Measurements from ENCODE around the gene RAPGEF3.

RAPGEF3 gene

GRCh38 chr12:47790676-47791350 is 32.1 kb upstream of the RAPGEF3 start:
- DNase-seq = no peak

GRCh38 chr12:47789712-47790489 is 31.2 kb upstream of the RAPGEF3 start:
- no peak for DNase-seq

GRCh38 chr12:47789141-47789540 is 30.5 kb upstream of the RAPGEF3 start:
- DNase-seq = no peak

- DNase-seq = no peak
These were observed 29.1 kb upstream of the RAPGEF3 start for GRCh38 chr12:47787596-47788319.

- DNase-seq = no peak
These were observed 28.1 kb upstream of the RAPGEF3 start for GRCh38 chr12:47786662-47787280.

GRCh38 chr12:47785887-47786661 is 27.4 kb upstream of the RAPGEF3 start:
- no peak for DNase-seq

- DNase-seq = no peak
These were observed 26.6 kb upstream of the RAPGEF3 start for GRCh38 chr12:47785036-47785886.

GRCh38 chr12:47783821-47784819 is 25.4 kb upstream of the RAPGEF3 start:
- no peak for DNase-seq

- DNase-seq = no peak
These were observed 24.5 kb upstream of the RAPGEF3 start for GRCh38 chr12:47783024-47783755.

- no peak for DNase-seq
These were observed 23.7 kb upstream of the RAPGEF3 start for GRCh38 chr12:47782372-47782770.

- DNase-seq = no peak
These were observed 23.0 kb upstream of the RAPGEF3 start for GRCh38 chr12:47781479-47782371.

- no peak for DNase-seq
These were observed 21.3 kb upstream of the RAPGEF3 start for GRCh38 chr12:47779943-47780504.

- DNase-seq = peak; percentile 87 to 94
These were observed 20.7 kb upstream of the RAPGEF3 start for GRCh38 chr12:47779301-47779942.

GRCh38 chr12:47778881-47779280 is 20.2 kb upstream of the RAPGEF3 start:
- no peak for DNase-seq

- DNase-seq = no peak
These were observed 19.3 kb upstream of the RAPGEF3 start for GRCh38 chr12:47777741-47778558.

- no peak for DNase-seq
These were observed 18.5 kb upstream of the RAPGEF3 start for GRCh38 chr12:47777151-47777550.
